Endothelial cell of umbilical vein (primary cell): ENCODE data around the gene RAB8A.

Source experiments
- EZH2 ChIP-seq: IDR thresholded peaks from 2 replicates; pipeline ENCODE4 v1.6.1; 2012; ENCODE audit warnings: borderline replicate concordance, low read depth, mild to moderate bottlenecking, moderate library complexity, low read length, inconsistent platforms; ENCODE audit not compliant: severe bottlenecking
- FOS ChIP-seq: IDR thresholded peaks from 2 replicates; pipeline ENCODE4 v1.6.1; 2011; ENCODE audit warnings: mild to moderate bottlenecking, low read length, moderate library complexity, borderline replicate concordance; ENCODE audit not compliant: insufficient read depth
- GATA2 ChIP-seq: IDR thresholded peaks from 2 replicates; pipeline ENCODE4 v1.7.0; 2011; ENCODE audit warnings: low read depth, mild to moderate bottlenecking, moderate library complexity, mixed read lengths, low read length; ENCODE audit not compliant: insufficient read length, insufficient read depth
- JUN ChIP-seq: IDR thresholded peaks from 2 replicates; pipeline ENCODE4 v1.6.1; 2011; ENCODE audit warnings: borderline replicate concordance, low read depth; ENCODE audit not compliant: insufficient read length, insufficient read depth
- MYC ChIP-seq: IDR thresholded peaks from one replicate; pipeline ENCODE4 v1.6.1; 2011; ENCODE audit warnings: mild to moderate bottlenecking, low read depth, low read length
- POLR2A ChIP-seq: IDR thresholded peaks from 2 replicates; pipeline ENCODE4 v1.6.1; 2012; ENCODE audit warnings: low read depth, mild to moderate bottlenecking, control low read depth, low read length
- POLR2AphosphoS5 ChIP-seq: IDR thresholded peaks from 2 replicates; pipeline ENCODE4 v1.6.1; 2012; ENCODE audit warnings: low read depth, mild to moderate bottlenecking, control low read depth, low read length, moderate library complexity; ENCODE audit not compliant: insufficient read depth
- TF ChIP-seq, protein P1 (sequence below), 2 donors: IDR thresholded peaks; 1 replicate in 1 of 2; 2 replicates in 1 of 2; pipeline ENCODE4 v1.5.1; 2011; ENCODE audit warnings: low read length in 2 of 2, mild to moderate bottlenecking in 2 of 2, moderate library complexity in 2 of 2, control low read depth in 1 of 2, inconsistent platforms in 1 of 2, low read depth in 1 of 2; ENCODE audit not compliant: insufficient read depth in 1 of 2; ENCODE audit errors: extremely low read depth in 1 of 2

DNA sequence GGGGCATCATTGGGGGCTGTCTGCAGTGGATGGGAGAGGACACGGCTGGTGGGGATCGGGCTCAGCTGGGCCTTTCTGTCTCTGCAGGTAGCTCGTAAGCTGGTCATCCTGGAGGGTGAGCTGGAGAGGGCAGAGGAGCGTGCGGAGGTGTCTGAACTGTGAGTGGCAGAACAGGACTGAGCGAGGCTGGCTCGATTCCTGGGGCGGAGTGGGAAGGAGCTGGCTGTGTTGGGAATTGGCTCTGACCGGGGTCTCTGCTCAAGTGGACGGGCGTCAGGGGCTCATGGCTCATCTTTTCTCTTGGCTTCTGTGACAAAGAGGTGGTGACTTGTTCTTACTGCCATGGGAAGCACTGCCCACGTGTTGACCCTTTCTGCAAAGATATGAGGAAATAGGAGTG lies 23.7 kb upstream of the RAB8A start:
- TF ChIP-seq, protein P1, sequence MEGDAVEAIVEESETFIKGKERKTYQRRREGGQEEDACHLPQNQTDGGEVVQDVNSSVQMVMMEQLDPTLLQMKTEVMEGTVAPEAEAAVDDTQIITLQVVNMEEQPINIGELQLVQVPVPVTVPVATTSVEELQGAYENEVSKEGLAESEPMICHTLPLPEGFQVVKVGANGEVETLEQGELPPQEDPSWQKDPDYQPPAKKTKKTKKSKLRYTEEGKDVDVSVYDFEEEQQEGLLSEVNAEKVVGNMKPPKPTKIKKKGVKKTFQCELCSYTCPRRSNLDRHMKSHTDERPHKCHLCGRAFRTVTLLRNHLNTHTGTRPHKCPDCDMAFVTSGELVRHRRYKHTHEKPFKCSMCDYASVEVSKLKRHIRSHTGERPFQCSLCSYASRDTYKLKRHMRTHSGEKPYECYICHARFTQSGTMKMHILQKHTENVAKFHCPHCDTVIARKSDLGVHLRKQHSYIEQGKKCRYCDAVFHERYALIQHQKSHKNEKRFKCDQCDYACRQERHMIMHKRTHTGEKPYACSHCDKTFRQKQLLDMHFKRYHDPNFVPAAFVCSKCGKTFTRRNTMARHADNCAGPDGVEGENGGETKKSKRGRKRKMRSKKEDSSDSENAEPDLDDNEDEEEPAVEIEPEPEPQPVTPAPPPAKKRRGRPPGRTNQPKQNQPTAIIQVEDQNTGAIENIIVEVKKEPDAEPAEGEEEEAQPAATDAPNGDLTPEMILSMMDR (IDR thresholded peaks at IDR 0.05; ENCODE audit: extremely low read depth in 1 of 2, insufficient read depth in 1 of 2, low read depth in 1 of 2, low read length in 2 of 2), result no peak
- no peak for TF ChIP-seq EZH2
- TF ChIP-seq POLR2AphosphoS5, result no peak
- TF ChIP-seq FOS, result no peak
- TF ChIP-seq POLR2A, result no peak
- TF ChIP-seq JUN, result no peak
- no peak for TF ChIP-seq MYC
- no peak for TF ChIP-seq GATA2
